ENCODE results near the gene SRRM5. TPM values are rescaled to one million over a fixed set of nuclear protein-coding genes. Genes with fewer than 3 reads are reported as not detected.

SRRM5 gene
- total and polyA plus RNA-seq, 2 experiments from 2014 or later: 0.08 TPM; not detected in 1

DNA sequence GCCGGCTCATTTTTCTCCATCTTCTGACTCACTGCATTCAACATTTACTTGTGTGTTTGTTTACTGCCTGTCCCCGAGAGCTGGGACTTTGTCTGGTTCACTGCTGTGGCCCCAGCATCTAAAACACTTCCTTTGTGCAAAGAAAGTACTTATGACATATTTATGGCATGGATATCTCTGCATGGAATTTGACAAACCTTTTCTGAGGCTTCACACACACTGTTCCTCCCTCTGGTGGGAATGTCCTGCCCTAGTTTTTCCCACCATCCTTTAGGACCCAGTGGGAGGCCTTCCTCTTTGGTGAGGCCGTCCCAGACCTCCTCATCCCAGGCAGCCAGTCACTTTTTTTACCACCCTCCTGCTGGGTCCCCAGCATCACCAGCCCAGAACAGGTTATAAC lies 1.4 kb upstream of the SRRM5 start:
- Mint-ChIP-seq H3K27me3 (ENCODE audit: insufficient read depth, low read depth, poor library complexity) (peaks cover 18% of the 10 kb centered on the region), H3K9me3 (peaks cover 11% of the 10 kb centered on the region), H3K27ac (no peak overlapping the region), H3K36me3 (ENCODE audit: low read depth) (peaks cover 36% of the 10 kb centered on the region), H3K4me1 (peaks cover 9% of the 10 kb centered on the region), H3K4me3 (no peak overlapping the region; the same call in 2 of the 3 replicates)
- Histone ChIP-seq H3K27me3 (ENCODE audit: insufficient read depth) (no peaks in the 10 kb centered on the region), H3K4me3 (no peak overlapping the region), H3K4me2 (no peak overlapping the region), H2AFZ (no peak overlapping the region), H3K9me2 (ENCODE audit: insufficient read depth) (no peaks in the 10 kb centered on the region), H3K27ac (ENCODE audit: low read depth) (no peak overlapping the region), H3K4me1 (ENCODE audit: insufficient read depth) (no peaks in the 10 kb centered on the region), H3K36me3 (ENCODE audit: insufficient read depth) (no peaks in the 10 kb centered on the region), H3K79me2 (replicated peaks; ENCODE audit: insufficient read depth) (peaks cover 6% of the 10 kb centered on the region; the same call in 1 of the 2 replicates), H4K20me1 (replicated peaks; ENCODE audit: insufficient read depth) (no peaks in the 10 kb centered on the region; the same call in 1 of the 2 replicates), H3F3A (replicated peaks; ENCODE audit: low read depth) (no peaks in the 10 kb centered on the region)
- no peak for TF ChIP-seq CREB1 (CRISPR knock-in tag; IDR thresholded peaks at IDR 0.05; ENCODE audit: low read depth)
- no peak for TF ChIP-seq STAT1 (IDR thresholded peaks at IDR 0.05; ENCODE audit: unreplicated experiment)
- TF ChIP-seq POLR2AphosphoS5 (IDR thresholded peaks at IDR 0.05; ENCODE audit: low read depth): no peak
- TF ChIP-seq, protein P1, sequence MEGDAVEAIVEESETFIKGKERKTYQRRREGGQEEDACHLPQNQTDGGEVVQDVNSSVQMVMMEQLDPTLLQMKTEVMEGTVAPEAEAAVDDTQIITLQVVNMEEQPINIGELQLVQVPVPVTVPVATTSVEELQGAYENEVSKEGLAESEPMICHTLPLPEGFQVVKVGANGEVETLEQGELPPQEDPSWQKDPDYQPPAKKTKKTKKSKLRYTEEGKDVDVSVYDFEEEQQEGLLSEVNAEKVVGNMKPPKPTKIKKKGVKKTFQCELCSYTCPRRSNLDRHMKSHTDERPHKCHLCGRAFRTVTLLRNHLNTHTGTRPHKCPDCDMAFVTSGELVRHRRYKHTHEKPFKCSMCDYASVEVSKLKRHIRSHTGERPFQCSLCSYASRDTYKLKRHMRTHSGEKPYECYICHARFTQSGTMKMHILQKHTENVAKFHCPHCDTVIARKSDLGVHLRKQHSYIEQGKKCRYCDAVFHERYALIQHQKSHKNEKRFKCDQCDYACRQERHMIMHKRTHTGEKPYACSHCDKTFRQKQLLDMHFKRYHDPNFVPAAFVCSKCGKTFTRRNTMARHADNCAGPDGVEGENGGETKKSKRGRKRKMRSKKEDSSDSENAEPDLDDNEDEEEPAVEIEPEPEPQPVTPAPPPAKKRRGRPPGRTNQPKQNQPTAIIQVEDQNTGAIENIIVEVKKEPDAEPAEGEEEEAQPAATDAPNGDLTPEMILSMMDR (conservative IDR thresholded peaks at IDR 0.05; ENCODE audit: low read depth in 2 of 2): no peak
- no peak for TF ChIP-seq REST (IDR thresholded peaks at IDR 0.05; ENCODE audit: unreplicated experiment)
- TF ChIP-seq EZH2 (IDR thresholded peaks at IDR 0.05; ENCODE audit: low read depth, unreplicated experiment): no peak
- TF ChIP-seq, protein P2, sequence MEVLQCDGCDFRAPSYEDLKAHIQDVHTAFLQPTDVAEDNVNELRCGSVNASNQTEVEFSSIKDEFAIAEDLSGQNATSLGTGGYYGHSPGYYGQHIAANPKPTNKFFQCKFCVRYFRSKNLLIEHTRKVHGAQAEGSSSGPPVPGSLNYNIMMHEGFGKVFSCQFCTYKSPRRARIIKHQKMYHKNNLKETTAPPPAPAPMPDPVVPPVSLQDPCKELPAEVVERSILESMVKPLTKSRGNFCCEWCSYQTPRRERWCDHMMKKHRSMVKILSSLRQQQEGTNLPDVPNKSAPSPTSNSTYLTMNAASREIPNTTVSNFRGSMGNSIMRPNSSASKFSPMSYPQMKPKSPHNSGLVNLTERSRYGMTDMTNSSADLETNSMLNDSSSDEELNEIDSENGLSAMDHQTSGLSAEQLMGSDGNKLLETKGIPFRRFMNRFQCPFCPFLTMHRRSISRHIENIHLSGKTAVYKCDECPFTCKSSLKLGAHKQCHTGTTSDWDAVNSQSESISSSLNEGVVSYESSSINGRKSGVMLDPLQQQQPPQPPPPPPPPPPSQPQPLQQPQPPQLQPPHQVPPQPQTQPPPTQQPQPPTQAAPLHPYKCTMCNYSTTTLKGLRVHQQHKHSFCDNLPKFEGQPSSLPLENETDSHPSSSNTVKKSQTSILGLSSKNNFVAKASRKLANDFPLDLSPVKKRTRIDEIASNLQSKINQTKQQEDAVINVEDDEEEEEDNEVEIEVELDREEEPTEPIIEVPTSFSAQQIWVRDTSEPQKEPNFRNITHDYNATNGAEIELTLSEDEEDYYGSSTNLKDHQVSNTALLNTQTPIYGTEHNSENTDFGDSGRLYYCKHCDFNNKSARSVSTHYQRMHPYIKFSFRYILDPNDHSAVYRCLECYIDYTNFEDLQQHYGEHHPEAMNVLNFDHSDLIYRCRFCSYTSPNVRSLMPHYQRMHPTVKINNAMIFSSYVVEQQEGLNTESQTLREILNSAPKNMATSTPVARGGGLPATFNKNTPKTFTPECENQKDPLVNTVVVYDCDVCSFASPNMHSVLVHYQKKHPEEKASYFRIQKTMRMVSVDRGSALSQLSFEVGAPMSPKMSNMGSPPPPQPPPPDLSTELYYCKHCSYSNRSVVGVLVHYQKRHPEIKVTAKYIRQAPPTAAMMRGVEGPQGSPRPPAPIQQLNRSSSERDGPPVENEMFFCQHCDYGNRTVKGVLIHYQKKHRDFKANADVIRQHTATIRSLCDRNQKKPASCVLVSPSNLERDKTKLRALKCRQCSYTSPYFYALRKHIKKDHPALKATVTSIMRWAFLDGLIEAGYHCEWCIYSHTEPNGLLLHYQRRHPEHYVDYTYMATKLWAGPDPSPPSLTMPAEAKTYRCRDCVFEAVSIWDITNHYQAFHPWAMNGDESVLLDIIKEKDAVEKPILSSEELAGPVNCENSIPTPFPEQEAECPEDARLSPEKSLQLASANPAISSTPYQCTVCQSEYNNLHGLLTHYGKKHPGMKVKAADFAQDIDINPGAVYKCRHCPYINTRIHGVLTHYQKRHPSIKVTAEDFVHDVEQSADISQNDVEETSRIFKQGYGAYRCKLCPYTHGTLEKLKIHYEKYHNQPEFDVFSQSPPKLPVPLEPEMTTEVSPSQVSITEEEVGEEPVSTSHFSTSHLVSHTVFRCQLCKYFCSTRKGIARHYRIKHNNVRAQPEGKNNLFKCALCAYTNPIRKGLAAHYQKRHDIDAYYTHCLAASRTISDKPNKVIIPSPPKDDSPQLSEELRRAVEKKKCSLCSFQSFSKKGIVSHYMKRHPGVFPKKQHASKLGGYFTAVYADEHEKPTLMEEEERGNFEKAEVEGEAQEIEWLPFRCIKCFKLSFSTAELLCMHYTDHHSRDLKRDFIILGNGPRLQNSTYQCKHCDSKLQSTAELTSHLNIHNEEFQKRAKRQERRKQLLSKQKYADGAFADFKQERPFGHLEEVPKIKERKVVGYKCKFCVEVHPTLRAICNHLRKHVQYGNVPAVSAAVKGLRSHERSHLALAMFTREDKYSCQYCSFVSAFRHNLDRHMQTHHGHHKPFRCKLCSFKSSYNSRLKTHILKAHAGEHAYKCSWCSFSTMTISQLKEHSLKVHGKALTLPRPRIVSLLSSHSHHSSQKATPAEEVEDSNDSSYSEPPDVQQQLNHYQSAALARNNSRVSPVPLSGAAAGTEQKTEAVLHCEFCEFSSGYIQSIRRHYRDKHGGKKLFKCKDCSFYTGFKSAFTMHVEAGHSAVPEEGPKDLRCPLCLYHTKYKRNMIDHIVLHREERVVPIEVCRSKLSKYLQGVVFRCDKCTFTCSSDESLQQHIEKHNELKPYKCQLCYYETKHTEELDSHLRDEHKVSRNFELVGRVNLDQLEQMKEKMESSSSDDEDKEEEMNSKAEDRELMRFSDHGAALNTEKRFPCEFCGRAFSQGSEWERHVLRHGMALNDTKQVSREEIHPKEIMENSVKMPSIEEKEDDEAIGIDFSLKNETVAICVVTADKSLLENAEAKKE (CRISPR knock-in tag; IDR thresholded peaks at IDR 0.05): no peak
- no peak for TF ChIP-seq JUNB (IDR thresholded peaks at IDR 0.05; ENCODE audit: unreplicated experiment)
- TF ChIP-seq ZNF331 (CRISPR knock-in tag; IDR thresholded peaks at IDR 0.05; ENCODE audit: low read depth): no peak
- TF ChIP-seq ZNF114 (CRISPR knock-in tag; IDR thresholded peaks at IDR 0.05): no peak
- TF ChIP-seq EZH2phosphoT487 (IDR thresholded peaks at IDR 0.05; ENCODE audit: unreplicated experiment): no peak
- TF ChIP-seq, protein P3, sequence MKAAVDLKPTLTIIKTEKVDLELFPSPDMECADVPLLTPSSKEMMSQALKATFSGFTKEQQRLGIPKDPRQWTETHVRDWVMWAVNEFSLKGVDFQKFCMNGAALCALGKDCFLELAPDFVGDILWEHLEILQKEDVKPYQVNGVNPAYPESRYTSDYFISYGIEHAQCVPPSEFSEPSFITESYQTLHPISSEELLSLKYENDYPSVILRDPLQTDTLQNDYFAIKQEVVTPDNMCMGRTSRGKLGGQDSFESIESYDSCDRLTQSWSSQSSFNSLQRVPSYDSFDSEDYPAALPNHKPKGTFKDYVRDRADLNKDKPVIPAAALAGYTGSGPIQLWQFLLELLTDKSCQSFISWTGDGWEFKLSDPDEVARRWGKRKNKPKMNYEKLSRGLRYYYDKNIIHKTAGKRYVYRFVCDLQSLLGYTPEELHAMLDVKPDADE (IDR thresholded peaks at IDR 0.05): no peak
- no peak for TF ChIP-seq NANOG (IDR thresholded peaks at IDR 0.05; ENCODE audit: borderline replicate concordance)
- ATAC-seq: no peak; the same call in 2 of the 3 replicates
- no peak for DNase-seq (ENCODE audit: low spot score)
